ENCODE measurements around the gene ATP8A2.

ATP8A2 gene

GRCh38 chr13:25881971-25882451, 510.2 kb downstream of the ATP8A2 start:
- H3K4me2 ChIP-seq (ENCODE audit: low read length, poor library complexity, severe bottlenecking): peak overlapping the region; percentile 56
- no peak overlapping the region for H2BK120ac ChIP-seq (ENCODE audit: low read depth, low read length)
- peaks cover 34% of the 10 kb centered on the region for H3K4me1 ChIP-seq (ENCODE audit: control insufficient read depth, insufficient read depth, low read depth, low read length)
- no peak overlapping the region for H4K8ac ChIP-seq (ENCODE audit: low read length)
- no peak overlapping the region for H3K14ac ChIP-seq (ENCODE audit: low read length in 2 of 2)
- H3K23ac ChIP-seq (ENCODE audit: low read length in 2 of 2): no peak overlapping the region
- no peaks in the 10 kb centered on the region for H3K36me3 ChIP-seq (ENCODE audit: control insufficient read depth in 1 of 2, insufficient read depth in 2 of 2, low read depth in 1 of 2, low read length in 2 of 2)
- peak; percentile 74 for DNase-seq
- 27% methylated on average over 9 of the region's 12 CpGs for WGBS
- no peak overlapping the region for H4K91ac ChIP-seq (ENCODE audit: low read length)
- no peak overlapping the region for H2BK12ac ChIP-seq (ENCODE audit: low read length in 2 of 2)
- H2AFZ ChIP-seq (ENCODE audit: low read depth, low read length): no peak overlapping the region
- no peaks in the 10 kb centered on the region for H3K79me1 ChIP-seq (replicated peaks; ENCODE audit: low read length, poor library complexity, severe bottlenecking)
- H3K27ac ChIP-seq (ENCODE audit: low read length, poor library complexity, severe bottlenecking): peak overlapping the region; percentile 94
- no peaks in the 10 kb centered on the region for H3K9me3 ChIP-seq (ENCODE audit: control insufficient read depth, low read length)
- H2BK5ac ChIP-seq (ENCODE audit: low read depth, low read length, poor library complexity, severe bottlenecking): peak overlapping the region; percentile 92
- H3K4ac ChIP-seq (ENCODE audit: low read depth in 1 of 2, low read length in 2 of 2): peak overlapping the region in 1 of 2 experiments; percentile 4
- H2AK5ac ChIP-seq (ENCODE audit: low read length, severe bottlenecking): peak overlapping the region; percentile 54
- no peak overlapping the region for H2BK15ac ChIP-seq (ENCODE audit: low read depth, poor library complexity, severe bottlenecking)
- H3K18ac ChIP-seq (ENCODE audit: low read depth in 1 of 2, low read length in 2 of 2): peak overlapping the region in 1 of 2 experiments; percentile 41
- H3K4me3 ChIP-seq (ENCODE audit: insufficient read depth in 1 of 2, low read depth in 1 of 2, low read length in 2 of 2): no peak overlapping the region
- peaks cover 0 to 72% of the 10 kb centered on the region in 2 experiments for H3K27me3 ChIP-seq (ENCODE audit: control insufficient read depth in 1 of 2, insufficient read depth in 1 of 2, low read length in 2 of 2)
- no peak overlapping the region for H3K9ac ChIP-seq (ENCODE audit: low read length)

GRCh38 chr13:25882466-25883357, 510.9 kb downstream of the ATP8A2 start:
- peak overlapping the region; percentile 94 for H3K27ac ChIP-seq (ENCODE audit: low read length, poor library complexity, severe bottlenecking)
- no peaks in the 10 kb centered on the region for H3K36me3 ChIP-seq (ENCODE audit: control insufficient read depth in 1 of 2, insufficient read depth in 2 of 2, low read depth in 1 of 2, low read length in 2 of 2)
- no peak overlapping the region for H3K4me3 ChIP-seq (ENCODE audit: insufficient read depth in 1 of 2, low read depth in 1 of 2, low read length in 2 of 2)
- DNase-seq: peak; percentile 55
- WGBS: 95% methylated on average over 8 of the region's 8 CpGs
- no peak overlapping the region for H2BK12ac ChIP-seq (ENCODE audit: low read length in 2 of 2)
- no peak overlapping the region for H4K91ac ChIP-seq (ENCODE audit: low read length)
- H4K8ac ChIP-seq (ENCODE audit: low read length): no peak overlapping the region
- peaks cover 34% of the 10 kb centered on the region for H3K4me1 ChIP-seq (ENCODE audit: control insufficient read depth, insufficient read depth, low read depth, low read length)
- peaks cover 0 to 65% of the 10 kb centered on the region in 2 experiments for H3K27me3 ChIP-seq (ENCODE audit: control insufficient read depth in 1 of 2, insufficient read depth in 1 of 2, low read length in 2 of 2)
- no peak overlapping the region for H3K4ac ChIP-seq (ENCODE audit: low read depth in 1 of 2, low read length in 2 of 2)
- H3K9ac ChIP-seq (ENCODE audit: low read length): no peak overlapping the region
- H2BK120ac ChIP-seq (ENCODE audit: low read depth, low read length): no peak overlapping the region
- peak overlapping the region; percentile 17 for H2BK15ac ChIP-seq (ENCODE audit: low read depth, poor library complexity, severe bottlenecking)
- H3K14ac ChIP-seq (ENCODE audit: low read length in 2 of 2): no peak overlapping the region
- H2BK5ac ChIP-seq (ENCODE audit: low read depth, low read length, poor library complexity, severe bottlenecking): peak overlapping the region; percentile 92
- H3K79me1 ChIP-seq (replicated peaks; ENCODE audit: low read length, poor library complexity, severe bottlenecking): no peaks in the 10 kb centered on the region
- no peaks in the 10 kb centered on the region for H3K9me3 ChIP-seq (ENCODE audit: control insufficient read depth, low read length)
- H3K4me2 ChIP-seq (ENCODE audit: low read length, poor library complexity, severe bottlenecking): peak overlapping the region; percentile 56
- no peak overlapping the region for H2AK5ac ChIP-seq (ENCODE audit: low read length, severe bottlenecking)
- H3K18ac ChIP-seq (ENCODE audit: low read depth in 1 of 2, low read length in 2 of 2): peak overlapping the region in 1 of 2 experiments; percentile 51
- H2AFZ ChIP-seq (ENCODE audit: low read depth, low read length): no peak overlapping the region
- H3K23ac ChIP-seq (ENCODE audit: low read length in 2 of 2): no peak overlapping the region

- H2BK120ac ChIP-seq (ENCODE audit: low read depth, low read length): no peak overlapping the region
- H3K4me3 ChIP-seq (ENCODE audit: insufficient read depth in 1 of 2, low read depth in 1 of 2, low read length in 2 of 2): no peak overlapping the region
- no peak overlapping the region for H3K27ac ChIP-seq (ENCODE audit: low read length, poor library complexity, severe bottlenecking)
- H3K79me1 ChIP-seq (replicated peaks; ENCODE audit: low read length, poor library complexity, severe bottlenecking): no peaks in the 10 kb centered on the region
- no peak overlapping the region for H3K9ac ChIP-seq (ENCODE audit: low read length)
- H2AK5ac ChIP-seq (ENCODE audit: low read length, severe bottlenecking): peak overlapping the region; percentile 81
- no peak overlapping the region for H3K23ac ChIP-seq (ENCODE audit: low read length in 2 of 2)
- peak overlapping the region in 1 of 2 experiments; percentile 42 for H3K18ac ChIP-seq (ENCODE audit: low read depth in 1 of 2, low read length in 2 of 2)
- no peak overlapping the region for H2AFZ ChIP-seq (ENCODE audit: low read depth, low read length)
- 100% methylated on average over 1 of the region's 4 CpGs for WGBS
- peak overlapping the region in 1 of 2 experiments; percentile 72 for H2BK12ac ChIP-seq (ENCODE audit: low read length in 2 of 2)
- H3K27me3 ChIP-seq (ENCODE audit: control insufficient read depth in 1 of 2, insufficient read depth in 1 of 2, low read length in 2 of 2): peaks cover 0 to 59% of the 10 kb centered on the region in 2 experiments
- no peak overlapping the region for H3K4ac ChIP-seq (ENCODE audit: low read depth in 1 of 2, low read length in 2 of 2)
- H4K8ac ChIP-seq (ENCODE audit: low read length): no peak overlapping the region
- no peak overlapping the region for H3K4me2 ChIP-seq (ENCODE audit: low read length, poor library complexity, severe bottlenecking)
- no peaks in the 10 kb centered on the region for H3K9me3 ChIP-seq (ENCODE audit: control insufficient read depth, low read length)
- peaks cover 34% of the 10 kb centered on the region for H3K4me1 ChIP-seq (ENCODE audit: control insufficient read depth, insufficient read depth, low read depth, low read length)
- no peak overlapping the region for H3K14ac ChIP-seq (ENCODE audit: low read length in 2 of 2)
- H2BK15ac ChIP-seq (ENCODE audit: low read depth, poor library complexity, severe bottlenecking): no peak overlapping the region
- H3K36me3 ChIP-seq (ENCODE audit: control insufficient read depth in 1 of 2, insufficient read depth in 2 of 2, low read depth in 1 of 2, low read length in 2 of 2): no peaks in the 10 kb centered on the region
- no peak overlapping the region for H4K91ac ChIP-seq (ENCODE audit: low read length)
- DNase-seq: no peak
- peak overlapping the region; percentile 22 for H2BK5ac ChIP-seq (ENCODE audit: low read depth, low read length, poor library complexity, severe bottlenecking)
These were observed 513.6 kb downstream of the ATP8A2 start for GRCh38 chr13:25885418-25885817.
